AML-193 (cell line): ENCODE measurements around the gene SLC2A10.

Source experiments
- DNase-seq, 2 experiments: peaks; one replicate each; lab custom pipeline; 2025; lab: John Stamatoyannopoulos, UW

The SLC2A10 gene

GRCh38 chr20:46770330-46771194 lies 61.1 kb downstream of the SLC2A10 start:
- no peak for DNase-seq

- DNase-seq: no peak
Measured at GRCh38 chr20:46771195-46771588, 61.7 kb downstream of the SLC2A10 start.

DNA sequence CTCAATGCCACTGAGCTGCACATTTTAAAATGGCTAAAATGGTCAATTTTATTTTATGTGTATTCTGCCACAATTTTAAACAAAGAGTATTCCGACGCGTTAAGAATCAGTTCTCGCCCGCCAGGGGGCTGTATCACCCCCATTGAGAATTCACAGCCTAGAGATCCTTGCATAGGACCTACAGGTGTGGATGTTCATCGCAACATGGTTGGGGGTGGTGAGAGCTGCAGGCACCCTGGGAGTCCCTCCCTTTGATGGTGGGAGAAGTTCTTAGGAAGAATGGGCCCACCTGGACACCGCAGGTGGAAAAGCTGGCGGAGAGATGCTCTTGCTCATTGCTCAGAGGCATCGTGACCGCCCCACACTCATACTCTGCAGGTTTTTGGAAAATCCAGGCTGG lies 63.5 kb downstream of the SLC2A10 start:
- no peak for DNase-seq

DNA sequence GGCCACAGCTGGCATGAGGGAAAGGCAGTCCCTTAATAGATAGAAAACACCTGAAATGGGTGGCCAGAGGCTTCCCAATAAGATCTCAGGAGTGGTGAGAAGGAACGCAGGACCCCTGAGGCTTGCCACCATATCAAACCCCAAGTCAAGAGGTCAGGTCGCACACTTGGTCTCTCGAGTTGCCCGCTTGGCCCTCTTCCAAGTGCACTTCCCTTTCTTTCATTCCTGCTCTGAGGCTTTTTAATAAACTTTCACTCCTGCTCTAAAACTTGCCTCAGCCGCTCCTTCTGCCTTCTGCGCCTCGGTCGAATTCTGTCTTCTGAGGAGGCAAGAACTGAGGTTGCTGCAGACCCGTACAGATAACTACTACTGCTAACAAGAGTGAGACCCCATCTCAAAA lies 64.2 kb downstream of the SLC2A10 start:
- no peak for DNase-seq

GRCh38 chr20:46774236-46774635 lies 64.8 kb downstream of the SLC2A10 start:
- DNase-seq: no peak

- no peak for DNase-seq
Measured at GRCh38 chr20:46774943-46775560, 65.6 kb downstream of the SLC2A10 start.

DNA sequence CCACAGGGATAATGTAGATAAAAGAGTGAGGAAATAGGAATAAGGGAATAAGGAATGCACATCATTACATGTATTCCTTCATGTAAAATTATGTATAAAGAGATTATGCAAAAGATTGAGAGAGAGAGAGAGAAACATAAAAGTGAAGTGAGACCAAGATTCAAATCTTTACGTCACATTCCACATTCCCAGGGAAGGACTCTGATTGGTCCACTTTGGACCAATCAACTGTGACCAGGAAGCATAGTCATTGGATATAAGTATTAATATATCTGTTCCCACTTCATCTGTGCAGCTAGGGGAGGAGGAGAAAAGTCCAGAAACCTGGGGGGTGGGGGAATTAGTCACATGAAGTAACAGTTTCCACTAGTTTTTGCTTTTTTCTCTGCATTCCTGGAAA lies 66.4 kb downstream of the SLC2A10 start:
- DNase-seq: no peak

DNA sequence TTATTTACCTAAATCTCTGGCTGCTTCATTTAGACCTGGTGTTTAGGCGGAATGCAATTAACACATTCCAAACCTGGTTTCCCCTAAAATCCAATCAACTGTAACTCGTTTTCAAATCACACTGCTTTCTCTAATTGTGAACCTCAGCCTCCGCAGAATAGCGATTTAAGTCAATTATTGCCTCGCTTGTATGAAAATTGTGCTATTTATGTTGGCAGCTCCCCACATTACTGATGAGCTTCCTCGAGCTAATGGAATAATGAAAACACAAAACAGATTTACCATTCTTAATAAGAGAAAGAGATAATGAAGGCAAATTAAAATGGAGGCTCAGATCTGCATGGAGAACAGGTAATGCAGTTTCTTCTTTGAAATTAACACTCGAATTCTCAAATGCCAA lies 67.9 kb downstream of the SLC2A10 start:
- DNase-seq: no peak

- no peak for DNase-seq
Measured at GRCh38 chr20:46779831-46780230, 70.4 kb downstream of the SLC2A10 start.

DNA sequence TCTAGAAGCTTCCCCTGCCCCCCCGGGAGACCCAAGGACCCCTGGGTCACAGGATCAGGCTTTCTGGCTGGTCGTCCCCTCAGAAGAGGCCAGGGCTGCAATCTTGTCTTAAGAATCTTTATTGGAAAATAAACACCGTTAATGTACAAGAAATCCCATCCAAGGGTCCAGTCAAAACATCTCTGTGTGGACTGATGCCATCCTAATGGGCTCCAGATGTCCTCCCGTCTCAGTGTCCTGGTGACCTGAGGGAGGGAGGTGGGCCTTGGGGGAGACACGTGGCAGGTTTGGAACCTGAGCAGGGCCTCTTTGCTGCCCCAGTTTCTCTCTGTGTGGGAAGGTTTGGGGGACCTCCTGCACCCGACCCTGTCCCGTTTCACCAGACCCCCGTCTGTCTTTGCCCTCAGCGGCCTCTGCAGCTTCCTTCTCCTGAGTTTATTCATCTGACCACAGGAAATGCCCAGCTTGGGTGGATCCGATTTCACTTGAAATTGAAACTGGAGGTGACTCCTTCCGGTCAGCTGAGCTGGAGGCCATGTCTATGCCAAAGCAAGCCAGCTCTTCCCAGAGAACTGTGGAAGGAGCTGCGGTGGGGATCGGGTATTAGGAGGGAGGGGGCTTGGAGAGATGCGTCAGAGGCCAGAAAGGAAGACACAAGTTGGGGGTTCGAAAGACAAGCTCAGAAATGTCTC lies 75.1 kb downstream of the SLC2A10 start:
- DNase-seq: no peak
